Esophagus muscularis mucosa (tissue), 2 donors: ENCODE results near the gene CXCR6.

Experiments used
- POLR2A ChIP-seq: fragments of 450-650 bp; IDR thresholded peaks from one replicate; pipeline ENCODE4 v1.6.1; 2017; ENCODE audit warnings: antibody characterized with exemption, moderate library complexity, mild to moderate bottlenecking, low read depth
- POLR2AphosphoS5 ChIP-seq, 2 donors: sonication (generic); formaldehyde crosslinking; IDR thresholded peaks; one replicate each; pipeline ENCODE4 v1.6.1; 2017; ENCODE audit warnings: antibody characterized with exemption in 2 of 2

DNA sequence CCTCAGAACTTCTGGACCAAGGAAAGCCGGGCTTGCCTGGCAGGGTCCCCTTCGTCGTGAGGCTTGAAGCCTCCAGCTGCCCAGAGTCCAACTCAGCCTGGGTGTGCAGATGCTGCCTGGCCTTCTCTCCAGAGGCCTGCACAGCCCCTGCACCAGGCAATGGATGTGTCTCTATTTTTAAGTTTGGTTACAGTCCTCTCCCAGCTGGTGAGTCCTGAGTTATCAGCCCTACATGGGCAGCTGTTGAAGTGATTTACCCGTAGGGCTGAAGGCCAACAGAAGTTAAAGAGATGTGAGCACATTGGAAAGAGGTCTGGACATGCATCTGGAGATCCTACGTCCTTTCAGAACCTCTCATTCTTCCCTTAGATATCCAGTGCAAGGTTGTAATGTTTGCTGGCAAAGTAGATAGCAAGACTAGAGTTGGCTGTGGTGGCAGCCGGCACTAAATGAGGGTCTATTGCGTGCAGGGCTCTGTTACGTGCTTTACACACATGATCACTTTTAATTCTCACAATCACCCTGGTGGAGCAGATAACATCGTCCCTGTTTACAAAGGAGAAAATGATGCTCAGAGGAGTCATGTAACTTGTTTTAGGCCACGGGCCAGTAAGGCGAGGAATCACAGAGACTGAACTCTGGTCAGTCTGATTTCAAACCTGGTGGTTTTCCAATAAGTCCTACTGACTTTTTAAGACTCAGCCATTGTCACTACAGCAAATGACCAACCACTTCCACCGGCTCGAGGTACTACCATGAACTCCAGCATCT, 42.5 kb downstream of the CXCR6 start:
- TF ChIP-seq POLR2A (no peak), POLR2AphosphoS5 (IDR thresholded peaks at IDR 0.05) (no peak)
